Lung (tissue), 12 donors: Measurements from ENCODE around the gene KLK10. TPM values are rescaled to one million over a fixed set of nuclear protein-coding genes. Genes with fewer than 3 reads are reported as not detected.
A peak's percentile ranks its signal among the peaks of the same experiment; 100 is the strongest.
"Not testable (repeated sequence)": the region's sequence is repeated elsewhere in the genome, so short reads cannot be mapped to it uniquely, and the experiment has no call there.

ENCODE experiments used
- ATAC-seq: fragments of 200-7000 bp; cut with Tn5 transposase; one replicate; pipeline ENCODE4 v1.9.1; 2020; ENCODE audit warnings: moderate number of reproducible peaks; ENCODE audit not compliant: insufficient read depth, low FRiP score
- DNase-seq, 3 donors: peaks; one replicate each; pipeline ENCODE4 v3.0.0-alpha.2; 2013 to 2017
- H3K27ac ChIP-seq, 2 donors: one replicate each; pipeline ENCODE4 v1.5.1; 2013; ENCODE audit warnings: mild to moderate bottlenecking in 2 of 2, moderate library complexity in 2 of 2, control low read depth in 1 of 2, inconsistent platforms in 1 of 2, low read depth in 1 of 2, low read length in 1 of 2
- H3K27me3 ChIP-seq, 3 donors: one replicate each; pipeline ENCODE4 v1.5.1; 2013; ENCODE audit warnings: low read length in 2 of 3; ENCODE audit not compliant: control insufficient read depth in 3 of 3, insufficient read depth in 3 of 3
- H3K36me3 ChIP-seq, 4 donors: one replicate each; pipeline ENCODE4 v1.5.1; 2013; ENCODE audit warnings: low read length in 4 of 4, mild to moderate bottlenecking in 1 of 4, moderate library complexity in 1 of 4; ENCODE audit not compliant: control insufficient read depth in 4 of 4, insufficient read depth in 4 of 4
- H3K4me1 ChIP-seq, 5 donors: one replicate each; pipeline ENCODE4 v1.5.1; 2013; ENCODE audit warnings: low read length in 5 of 5, mild to moderate bottlenecking in 2 of 5, moderate library complexity in 1 of 5; ENCODE audit not compliant: control insufficient read depth in 5 of 5, insufficient read depth in 5 of 5
- H3K4me3 ChIP-seq: one replicate; pipeline ENCODE4 v1.5.1; 2013; ENCODE audit warnings: mild to moderate bottlenecking, control low read depth, moderate library complexity
- H3K9ac ChIP-seq, 2 donors: one replicate each; pipeline ENCODE4 v1.5.1; 2013; ENCODE audit warnings: low read length in 2 of 2, control low read depth in 1 of 2; ENCODE audit not compliant: insufficient read depth in 1 of 2
- H3K9me3 ChIP-seq, 4 donors: one replicate each; pipeline ENCODE4 v1.5.1; 2013; ENCODE audit warnings: low read length in 3 of 4, mild to moderate bottlenecking in 1 of 4, moderate library complexity in 1 of 4; ENCODE audit not compliant: control insufficient read depth in 4 of 4, insufficient read depth in 3 of 4
- CTCF ChIP-seq: IDR thresholded peaks from 2 replicates; pipeline ENCODE4 v1.5.1; 2012; ENCODE audit warnings: mild to moderate bottlenecking; ENCODE audit errors: control extremely low read depth, extremely low read depth
- WGBS, 2 donors: extraction: QIAGEN DNeasy Blood & Tissue Kit; methylation state at CpG; one replicate each; pipeline ENCODE4 v1.1.7; 2013; 5-methylcytosine and 5-hydroxymethylcytosine counted together
- polyA plus RNA-seq, 2 donors: library from polyadenylated mRNA; stranded (reverse); fragments of 200-250 nt; gene quantifications; one replicate each; pipeline ENCODE4 v1.2.1, GENCODE V29; 2013
- total RNA-seq, 2 donors: library from RNA; depleted of rRNA in 1 of 2; stranded (reverse); fragments of >200 nt in 1 of 2; gene quantifications; one replicate each; pipeline ENCODE4 v1.2.1, GENCODE V29; 2014 to 2021
- donor health status: control.
- donor health status: control.
- donor health status: Bipolar disorder and iron deficiency.
- donor health status: healthy.
- donor health status: DM: yes; HTN: yes; CAD: no.

The KLK10 gene
- total and polyA plus RNA-seq, 4 donors = 9.8 to 34.2 (median 19.9) TPM

DNA sequence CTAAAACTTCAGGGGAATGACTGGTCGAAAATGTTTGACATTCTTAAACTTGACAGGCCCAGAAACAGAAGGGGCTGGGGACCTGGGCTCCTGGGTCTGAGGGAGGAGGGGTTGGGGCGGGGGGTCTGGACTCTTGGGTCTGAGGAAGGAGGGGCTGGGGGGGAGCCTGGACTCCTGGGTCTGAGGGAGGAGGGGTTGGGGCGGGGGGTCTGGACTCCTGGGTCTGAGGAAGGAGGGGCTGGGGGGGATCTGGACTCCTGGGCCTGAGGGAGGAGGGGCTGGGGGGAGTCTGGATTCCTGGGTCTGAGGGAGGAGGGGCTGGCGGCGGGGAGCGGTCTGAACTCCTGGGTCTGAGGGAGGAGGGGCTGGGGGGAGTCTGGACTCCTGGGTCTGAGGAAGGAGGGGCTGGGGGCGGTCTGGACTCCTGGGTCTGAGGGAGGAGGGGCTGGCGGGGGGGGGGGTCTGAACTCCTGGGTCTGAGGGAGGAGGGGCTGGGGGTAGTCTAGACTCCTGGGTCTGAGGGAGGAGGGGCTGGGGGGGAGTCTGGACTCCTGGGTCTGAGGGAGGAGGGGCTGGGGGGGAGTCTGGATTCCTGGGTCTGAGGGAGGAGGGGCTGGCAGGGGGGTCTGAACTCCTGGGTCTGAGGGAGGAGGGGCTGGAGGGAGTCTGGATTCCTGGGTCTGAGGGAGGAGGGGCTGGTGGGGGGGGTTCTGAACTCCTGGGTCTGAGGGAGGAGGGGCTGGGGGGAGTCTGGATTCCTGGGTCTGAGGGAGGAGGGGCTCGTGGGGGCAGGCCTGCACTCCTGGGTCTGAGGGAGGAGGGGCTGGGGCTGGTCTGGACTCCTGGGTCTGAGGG is 44.6 kb downstream of the KLK10 start:
- H3K27me3 ChIP-seq = peaks cover 0 to 2% (median 0%) of the 10 kb centered on the region in 3 donors
- H3K27ac ChIP-seq = no peak overlapping the region
- TF ChIP-seq CTCF = no peak

DNA sequence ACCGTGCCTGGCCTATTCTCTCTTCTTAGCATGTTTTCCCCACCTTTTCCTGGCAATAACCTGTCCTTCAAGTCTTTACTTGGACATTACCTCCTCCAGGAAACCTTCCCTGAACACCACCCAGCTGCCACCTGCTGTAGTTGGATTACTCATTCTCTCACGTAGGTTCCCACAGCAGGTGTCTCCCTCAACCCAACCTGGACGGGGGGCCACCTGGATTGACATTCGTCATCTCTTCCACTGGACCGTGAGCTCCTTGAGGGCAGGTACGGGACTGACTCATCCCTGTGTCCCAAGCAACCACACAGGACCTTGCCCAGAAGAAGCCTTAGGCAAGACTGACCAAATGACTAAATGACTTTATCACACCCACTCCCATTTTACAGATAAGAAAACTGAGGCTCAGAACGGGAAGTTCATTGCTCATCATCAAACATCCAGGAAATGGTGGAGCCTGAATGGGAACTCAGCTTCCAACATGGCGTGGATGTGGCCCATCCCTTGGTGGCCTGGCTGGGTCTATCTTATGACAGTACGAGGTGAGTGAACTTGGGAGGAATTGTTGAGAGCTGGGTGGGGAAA is 46.6 kb downstream of the KLK10 start:
- H3K27ac ChIP-seq = no peak overlapping the region
- peaks cover 0 to 3% (median 0%) of the 10 kb centered on the region in 5 donors for H3K4me1 ChIP-seq
- H3K4me3 ChIP-seq = no peak overlapping the region
- no peaks in the 10 kb centered on the region for H3K27me3 ChIP-seq
- no peak for TF ChIP-seq CTCF
- H3K9ac ChIP-seq = no peak overlapping the region
- DNase-seq (no peak), ATAC-seq (no peak)
- H3K36me3 ChIP-seq = no peaks in the 10 kb centered on the region
- no peaks in the 10 kb centered on the region for H3K9me3 ChIP-seq
- 75 to 78% methylated on average over 9 of the region's 9 CpGs for WGBS, 2 donors

More for the DNA sequence above, 44.6 kb downstream of the KLK10 start:
- Histone ChIP-seq H3K9me3 (no peaks in the 10 kb centered on the region), H3K4me1 (peaks cover 0 to 3% (median 0%) of the 10 kb centered on the region in 5 donors), H3K36me3 (no peaks in the 10 kb centered on the region), H3K9ac (no peak overlapping the region), H3K4me3 (no peak overlapping the region)
- ATAC-seq (no peak), DNase-seq (peak; percentile 8 to 30 (median 17))
- WGBS, 2 donors = 47 to 63% methylated on average over 4 to 9 of the region's 9 CpGs

GRCh38 chr19:50969810-50970209 is 49.7 kb downstream of the KLK10 start:
- not testable (repeated sequence) for ATAC-seq, H3K4me3 ChIP-seq, H3K4me1 ChIP-seq, H3K36me3 ChIP-seq, H3K9me3 ChIP-seq, H3K27ac ChIP-seq, H3K9ac ChIP-seq, DNase-seq, H3K27me3 ChIP-seq
- 70 to 76% methylated on average over 3 of the region's 3 CpGs for WGBS, 2 donors

DNA sequence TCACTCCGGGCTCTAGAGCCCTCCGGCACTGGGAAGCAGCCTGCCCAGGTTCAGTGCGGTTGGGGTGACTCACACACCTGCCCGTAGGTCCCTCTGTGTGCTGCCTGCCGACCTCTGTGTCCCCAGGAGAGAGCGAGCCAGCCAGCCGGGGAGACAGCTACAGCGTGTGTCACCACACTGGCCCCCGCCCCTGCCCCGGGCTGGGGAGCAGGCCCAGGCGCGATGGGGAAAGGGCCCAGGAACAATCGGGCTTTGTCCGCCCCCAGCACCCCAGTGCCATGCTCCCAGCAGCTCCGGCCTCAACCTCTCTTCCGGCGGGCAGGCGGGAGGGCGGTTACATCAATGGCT is 50.1 kb downstream of the KLK10 start, which contains the start of gene KLK6:
KLK6 (minus strand) TSS at position 179 of the 348 bp plus-strand sequence. CDS start 1,487 bp downstream, outside the sequence.
- ATAC-seq (no peak), DNase-seq (no peak)
- H3K36me3 ChIP-seq = no peaks in the 10 kb centered on the region
- 73 to 85% methylated on average over 19 of the region's 19 CpGs for WGBS, 2 donors
- TF ChIP-seq CTCF = no peak
- H3K27me3 ChIP-seq = no peaks in the 10 kb centered on the region
- no peaks in the 10 kb centered on the region for H3K4me1 ChIP-seq
- H3K9me3 ChIP-seq = no peaks in the 10 kb centered on the region
- H3K27ac ChIP-seq = no peak within 1 kb of the TSS
- no peak within 1 kb of the TSS for H3K9ac ChIP-seq
- H3K4me3 ChIP-seq = no peak within 1 kb of the TSS
